Urinary bladder (tissue), 4 donors: Measurements from ENCODE around the gene OR52E6. TPM values are rescaled to one million over a fixed set of nuclear protein-coding genes. Genes with fewer than 3 reads are reported as not detected.

Experiments
- DNase-seq: peaks from one replicate; pipeline ENCODE4 v3.0.0-alpha.2; 2015; ENCODE audit errors: extremely low spot score
- H3K27ac ChIP-seq: one replicate; pipeline ENCODE4 v1.5.1; 2013; ENCODE audit warnings: low read depth, mild to moderate bottlenecking, moderate library complexity
- H3K36me3 ChIP-seq: one replicate; pipeline ENCODE4 v1.6.1; 2013; ENCODE audit warnings: mild to moderate bottlenecking, moderate library complexity; ENCODE audit not compliant: insufficient read depth
- H3K4me1 ChIP-seq: one replicate; pipeline ENCODE4 v1.6.1; 2013; ENCODE audit warnings: mild to moderate bottlenecking, moderate library complexity; ENCODE audit not compliant: insufficient read depth
- H3K4me3 ChIP-seq: one replicate; pipeline ENCODE4 v1.5.1; 2013; ENCODE audit warnings: low read depth, low read length
- WGBS: extraction: QIAGEN DNeasy Blood & Tissue Kit; methylation state at CpG from one replicate; pipeline ENCODE4 v1.1.7; 2013; 5-methylcytosine and 5-hydroxymethylcytosine counted together
- polyA plus RNA-seq: library from polyadenylated mRNA; stranded (reverse); fragments of 200-250 nt; gene quantifications from one replicate; pipeline ENCODE4 v1.2.3, GENCODE V29; 2013
- total RNA-seq: library from RNA; depleted of rRNA; stranded (reverse); fragments of >200 nt; gene quantifications from one replicate; pipeline ENCODE4 v1.2.3, GENCODE V29; 2014
- donor health status: healthy with polysubstance abuse.
- donor health status: healthy.

The OR52E6 gene
- total and polyA plus RNA-seq, 2 donors = not detected

DNA sequence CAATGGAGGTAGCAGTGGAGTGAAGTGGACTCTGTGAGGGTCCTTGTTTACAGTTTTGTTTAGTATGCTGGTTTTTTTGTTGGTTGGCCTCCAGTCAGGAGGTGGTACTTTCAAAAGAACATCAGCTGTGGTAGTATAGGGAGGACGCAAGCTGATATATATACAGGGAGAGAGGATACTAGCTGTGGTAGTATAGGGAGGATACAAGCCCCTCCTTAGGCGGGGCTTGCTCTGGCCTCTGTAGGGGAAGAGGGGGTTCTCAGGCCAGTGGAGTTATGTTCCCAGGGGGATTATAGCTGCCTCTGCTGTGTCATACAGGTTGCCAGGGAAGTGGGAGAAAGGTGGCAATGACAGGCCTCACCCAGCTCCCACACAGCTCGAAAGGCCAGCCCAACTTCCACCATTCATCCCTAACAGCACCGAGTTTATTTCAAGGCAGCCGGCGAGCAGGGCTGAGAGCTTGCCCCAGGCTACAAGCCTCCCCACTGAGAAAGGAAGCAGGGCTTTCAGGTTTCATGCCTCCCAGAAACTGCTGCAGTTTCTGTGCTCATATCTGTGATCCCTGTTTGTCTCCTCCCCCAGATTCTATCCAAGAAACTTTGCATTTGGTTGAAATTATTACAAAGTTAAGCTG is 10.4 kb downstream of the OR52E6 start:
- DNase-seq = no peak
- 71% methylated on average over 6 of the region's 6 CpGs for WGBS
- no peaks in the 10 kb centered on the region for H3K36me3 ChIP-seq
- H3K27ac ChIP-seq = no peak overlapping the region
- no peaks in the 10 kb centered on the region for H3K4me1 ChIP-seq
- H3K4me3 ChIP-seq = no peak overlapping the region

DNA sequence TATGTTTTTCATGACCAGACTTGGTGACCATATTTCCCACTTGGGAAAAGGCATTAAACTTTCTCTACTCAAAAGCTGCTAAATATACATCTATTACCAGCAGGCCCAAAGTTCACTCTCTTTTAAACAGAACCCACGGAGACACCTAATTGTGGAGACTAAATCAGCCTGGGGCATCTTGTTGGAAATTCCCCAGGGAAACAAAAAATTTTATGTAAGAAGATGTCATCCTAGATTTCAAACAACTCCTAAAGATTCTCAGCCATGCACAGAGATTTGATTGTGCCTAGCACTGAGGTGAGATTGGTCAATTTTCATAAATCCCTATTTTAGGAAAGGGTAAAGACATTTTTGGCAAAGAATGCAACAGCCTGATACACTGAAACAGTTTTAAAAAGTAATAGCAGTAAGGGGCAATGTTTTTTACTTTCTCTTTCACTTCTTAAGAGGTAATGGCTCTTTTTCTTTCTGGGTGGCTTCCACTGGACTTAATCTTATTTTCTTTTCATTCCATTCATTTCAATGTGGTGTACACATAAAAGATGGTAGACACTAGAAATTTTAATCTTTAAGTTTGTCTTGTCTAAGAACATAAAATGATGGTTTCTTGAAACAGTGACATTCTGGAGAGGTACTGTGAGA is 23.3 kb downstream of the OR52E6 start:
- 52% methylated on average over 1 of the region's 1 CpG for WGBS
- H3K4me1 ChIP-seq = no peaks in the 10 kb centered on the region
- no peaks in the 10 kb centered on the region for H3K36me3 ChIP-seq
- no peak overlapping the region for H3K4me3 ChIP-seq
- no peak overlapping the region for H3K27ac ChIP-seq
- DNase-seq = no peak

DNA sequence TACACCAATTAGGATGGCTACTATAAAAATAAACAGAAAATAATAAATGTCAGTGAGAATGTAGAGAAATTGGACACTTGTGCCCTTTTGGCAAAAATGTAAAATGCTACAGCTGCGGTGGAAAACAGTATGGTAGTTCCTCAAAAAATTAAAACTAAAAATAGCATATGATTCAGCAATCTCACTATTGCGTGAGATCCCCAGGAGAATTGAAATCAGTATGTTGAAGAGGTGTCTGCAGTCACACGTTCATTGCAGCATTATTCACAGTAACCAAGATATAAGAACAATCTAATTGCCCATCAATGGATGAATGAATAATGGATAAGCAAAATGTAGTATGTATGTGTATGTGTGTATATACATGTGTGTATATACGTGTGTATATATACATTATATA is 26.2 kb downstream of the OR52E6 start:
- 59% methylated on average over 4 of the region's 4 CpGs for WGBS
- Histone ChIP-seq H3K4me3 (no peak overlapping the region), H3K4me1 (no peaks in the 10 kb centered on the region), H3K27ac (no peak overlapping the region), H3K36me3 (no peaks in the 10 kb centered on the region)
- no peak for DNase-seq

DNA sequence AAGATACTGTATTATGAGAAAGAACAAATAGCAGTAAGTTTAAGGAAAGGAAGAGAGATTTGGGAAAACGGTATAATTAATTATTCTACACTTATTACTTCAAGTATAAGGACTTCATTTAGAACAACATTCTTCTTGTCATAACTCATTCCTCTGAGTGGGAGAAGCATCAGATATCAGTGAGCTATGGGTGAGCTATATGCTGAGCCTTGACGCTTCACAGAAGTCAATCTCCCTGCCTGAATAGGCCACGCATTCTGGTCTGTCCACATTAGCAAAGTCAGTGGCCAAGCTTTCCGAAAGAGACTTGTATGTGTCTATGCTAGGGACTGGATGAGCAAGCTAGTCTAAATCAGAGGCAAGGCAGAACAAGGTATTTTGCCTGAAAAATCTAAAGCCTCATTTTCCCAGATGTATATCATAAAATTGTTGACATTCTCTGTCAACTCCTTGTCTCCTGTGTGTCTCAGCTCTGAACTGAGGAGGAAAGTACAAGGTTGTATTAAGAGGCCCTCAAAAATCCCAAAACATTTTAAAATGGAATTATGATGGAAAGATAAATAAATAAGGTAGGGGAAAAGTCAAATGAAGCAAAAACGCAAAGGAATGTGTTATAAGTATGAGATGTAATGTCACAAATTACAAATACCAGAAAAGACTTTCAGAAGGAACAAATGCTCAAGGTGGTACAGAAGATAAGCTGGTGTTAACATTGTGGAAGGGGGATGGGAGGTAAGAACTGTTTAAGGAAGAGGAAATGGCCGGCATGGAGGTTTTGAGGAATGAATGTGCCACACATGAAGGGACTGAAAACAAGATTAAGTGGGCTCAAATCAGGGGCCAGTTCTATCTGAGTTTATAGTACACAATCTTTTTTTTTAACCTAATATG is 31.5 kb downstream of the OR52E6 start:
- Histone ChIP-seq H3K4me3 (no peak overlapping the region), H3K4me1 (no peaks in the 10 kb centered on the region), H3K27ac (no peak overlapping the region), H3K36me3 (no peaks in the 10 kb centered on the region)
- 72% methylated on average over 6 of the region's 6 CpGs for WGBS
- no peak for DNase-seq

DNA sequence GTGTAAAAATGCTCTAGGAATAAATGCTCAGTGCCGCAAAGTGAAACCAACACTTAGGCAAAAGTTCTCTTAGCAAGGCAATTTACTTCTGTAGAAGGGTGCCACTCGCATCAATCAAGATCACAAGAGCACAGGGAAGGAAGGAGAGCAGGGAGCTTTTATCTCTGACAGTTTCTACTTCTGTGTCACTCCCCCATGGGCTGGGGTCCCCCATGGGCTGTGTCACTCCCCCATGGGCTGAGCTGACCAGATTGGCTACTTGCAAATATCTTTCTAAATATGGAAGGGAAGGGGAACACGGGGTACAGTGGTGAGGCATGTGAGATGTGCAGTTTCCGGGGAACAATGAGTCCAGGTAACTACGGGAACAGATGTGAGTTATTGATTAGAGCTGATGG is 32.6 kb downstream of the OR52E6 start:
- peak overlapping the region; percentile 32 for H3K4me3 ChIP-seq
- DNase-seq = no peak
- H3K36me3 ChIP-seq = no peaks in the 10 kb centered on the region
- no peak overlapping the region for H3K27ac ChIP-seq
- 56% methylated on average over 5 of the region's 5 CpGs for WGBS
- H3K4me1 ChIP-seq = no peaks in the 10 kb centered on the region

DNA sequence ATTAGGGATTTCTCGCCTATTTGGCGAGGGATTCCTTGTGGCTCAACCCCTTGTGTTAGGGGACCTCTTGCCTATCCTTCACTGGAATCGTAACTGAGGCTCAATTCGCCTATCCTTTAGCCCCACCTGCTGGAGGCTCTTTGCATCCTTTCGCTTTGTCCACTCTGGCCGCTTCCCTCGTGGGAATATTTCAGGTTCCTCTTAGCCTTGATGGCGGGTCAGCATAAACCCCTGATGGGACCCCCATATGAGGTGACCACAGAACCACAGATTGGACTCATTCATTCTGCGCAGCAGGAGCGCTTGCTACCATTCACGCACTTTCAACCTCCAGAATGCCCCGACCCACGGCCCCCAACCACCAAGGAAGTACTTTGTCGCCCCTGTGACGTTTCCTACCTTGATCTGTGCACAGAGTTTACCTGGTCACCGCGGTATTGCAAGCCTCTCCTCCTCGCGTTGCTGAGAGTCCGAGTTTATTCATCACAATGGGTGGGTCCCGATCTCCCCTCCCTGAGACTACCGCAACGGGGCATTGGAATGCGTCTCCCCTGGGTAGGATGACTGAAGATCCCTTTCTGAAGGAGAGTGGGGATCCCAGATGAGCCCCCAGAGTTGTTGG is 33.1 kb downstream of the OR52E6 start, which contains the start of gene OR52N2:
Gene OR52N2, plus strand, starts transcription at position 425 of the 622 bp plus-strand sequence. CDS start 11,412 bp downstream, outside the sequence.
- peak; percentile 41 for DNase-seq

DNA sequence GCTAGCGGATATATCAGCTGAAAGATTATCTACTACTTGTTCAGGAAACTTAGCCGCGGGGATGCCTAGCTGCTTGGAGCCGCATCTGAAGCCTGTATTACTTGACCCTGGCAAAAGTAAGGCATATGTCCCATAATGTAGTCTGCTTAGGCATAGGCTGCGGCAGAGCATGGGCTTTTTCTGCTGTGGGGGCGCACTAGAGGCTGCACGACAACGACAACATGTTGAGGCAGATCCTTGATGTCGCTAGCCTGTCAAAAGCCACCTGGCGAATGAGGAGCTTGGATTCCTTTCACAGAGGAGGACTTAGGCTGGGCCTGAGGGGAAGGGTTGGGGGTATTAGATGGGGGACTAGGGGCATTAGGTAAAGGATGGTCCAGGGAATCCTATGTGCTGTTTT is 34.1 kb downstream of the OR52E6 start:
- Histone ChIP-seq H3K27ac (no peak overlapping the region), H3K4me3 (no peak overlapping the region), H3K4me1 (no peaks in the 10 kb centered on the region), H3K36me3 (no peaks in the 10 kb centered on the region)
- no peak for DNase-seq
- 57% methylated on average over 10 of the region's 10 CpGs for WGBS

More for the DNA sequence above, 33.1 kb downstream of the OR52E6 start, which contains the start of gene OR52N2:
- Histone ChIP-seq H3K27ac (no peak within 1 kb of the TSS), H3K4me3 (peak within 1 kb of the TSS; percentile 32), H3K4me1 (no peaks in the 10 kb centered on the region), H3K36me3 (no peaks in the 10 kb centered on the region)
- 9% methylated on average over 24 of the region's 24 CpGs for WGBS

DNA sequence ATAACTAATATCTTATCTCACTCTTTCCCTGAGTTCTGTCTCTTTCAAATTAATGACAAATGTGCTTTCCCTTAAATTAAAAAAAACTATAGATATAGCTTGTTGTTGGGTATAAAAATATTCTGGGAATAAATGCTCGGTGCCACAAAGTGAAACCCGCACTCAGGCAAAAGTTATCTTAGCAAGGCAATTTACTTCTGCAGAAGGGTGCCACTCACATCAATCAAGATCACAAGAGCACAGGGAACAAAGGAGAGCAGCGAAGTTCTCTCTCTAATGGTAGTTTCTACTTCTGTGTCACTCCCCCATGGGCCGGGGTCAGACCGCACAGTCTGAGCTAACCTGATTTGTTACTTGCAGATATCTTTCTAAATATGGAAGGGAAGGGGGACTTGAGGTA is 37.7 kb downstream of the OR52E6 start:
- no peaks in the 10 kb centered on the region for H3K36me3 ChIP-seq
- 92% methylated on average over 5 of the region's 5 CpGs for WGBS
- no peak for DNase-seq
- H3K27ac ChIP-seq = no peak overlapping the region
- no peaks in the 10 kb centered on the region for H3K4me1 ChIP-seq
- H3K4me3 ChIP-seq = no peak overlapping the region

DNA sequence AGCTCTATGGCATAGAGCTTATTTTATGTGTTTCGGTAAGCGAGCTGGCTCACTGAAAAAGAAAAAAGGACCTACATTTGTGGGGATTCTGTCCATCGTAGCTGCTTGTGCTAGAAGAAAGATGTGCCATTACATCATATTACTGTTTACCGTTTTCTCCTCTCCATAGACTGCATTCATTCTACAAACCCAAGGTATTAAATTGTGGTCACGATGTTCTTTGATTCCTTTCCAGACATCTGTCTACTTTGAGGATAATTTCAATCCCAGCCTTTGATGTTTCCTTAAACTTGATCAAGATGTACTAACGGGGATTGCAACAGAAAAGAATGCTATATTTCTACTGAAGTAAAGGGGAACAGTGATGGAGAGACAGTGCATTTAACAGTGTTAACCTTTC is 45.2 kb downstream of the OR52E6 start:
- 88% methylated on average over 6 of the region's 6 CpGs for WGBS
- no peak for DNase-seq
- Histone ChIP-seq H3K4me3 (no peak overlapping the region), H3K4me1 (no peaks in the 10 kb centered on the region), H3K36me3 (no peaks in the 10 kb centered on the region), H3K27ac (no peak overlapping the region)

DNA sequence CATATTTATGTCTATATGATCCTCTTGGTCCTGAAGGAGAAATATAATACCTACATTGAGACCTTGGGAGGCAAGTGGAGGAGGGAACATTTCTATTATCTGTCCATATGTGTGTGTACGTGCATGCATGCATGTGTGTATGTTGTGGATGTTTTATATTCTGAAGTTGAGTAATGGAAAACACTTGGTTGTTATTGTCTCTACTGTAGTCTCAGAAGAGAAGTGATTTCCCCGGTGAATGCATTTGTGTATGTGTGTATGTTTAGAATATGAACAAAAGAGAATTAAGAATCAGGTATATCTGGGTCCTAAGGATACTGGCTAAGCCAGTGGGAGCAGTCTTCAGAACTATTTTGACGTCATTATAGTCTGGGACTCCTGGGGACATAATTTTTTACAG is 50.5 kb downstream of the OR52E6 start, which contains the start of gene OR52N1:
Gene OR52N1, minus strand, starts transcription at position 101 of the 400 bp plus-strand sequence. CDS start 2,449 bp downstream, outside the sequence.
- no peak within 1 kb of the TSS for H3K4me3 ChIP-seq
- H3K27ac ChIP-seq = no peak within 1 kb of the TSS
- no peaks in the 10 kb centered on the region for H3K4me1 ChIP-seq
- no peaks in the 10 kb centered on the region for H3K36me3 ChIP-seq
- 76% methylated on average over 3 of the region's 3 CpGs for WGBS
- no peak for DNase-seq

Other genes with a start within 250 kb of the OR52E6 start
- gene TRIM6, start 245.3 kb downstream of the OR52E6 start, total RNA-seq = 5.5 TPM
- 4.1 TPM for gene TRIM6, start 245.3 kb downstream of the OR52E6 start, polyA plus RNA-seq
- 17.1 TPM for gene TRIM34, start 216.9 kb downstream of the OR52E6 start, total RNA-seq
- gene TRIM34, start 216.9 kb downstream of the OR52E6 start, polyA plus RNA-seq = 6.1 TPM
- 39.6 TPM for gene TRIM5, start 156.8 kb downstream of the OR52E6 start, total RNA-seq
- gene TRIM5, start 156.8 kb downstream of the OR52E6 start, polyA plus RNA-seq = 11.1 TPM
- 49.1 TPM for gene TRIM22, start 152.1 kb downstream of the OR52E6 start, total RNA-seq
- 33.3 TPM for gene TRIM22, start 152.1 kb downstream of the OR52E6 start, polyA plus RNA-seq
- gene OR56B1, start 105.4 kb downstream of the OR52E6 start, total RNA-seq = 0.11 TPM
- not detected for gene OR56B1, start 105.4 kb downstream of the OR52E6 start, polyA plus RNA-seq
- gene OR52N4, start 87.7 kb downstream of the OR52E6 start, total RNA-seq = not detected
- gene OR52N4, start 87.7 kb downstream of the OR52E6 start, polyA plus RNA-seq = 0.20 TPM
- not detected for gene OR52N5, start 58.5 kb downstream of the OR52E6 start, total RNA-seq
- not detected for gene OR52N5, start 58.5 kb downstream of the OR52E6 start, polyA plus RNA-seq
- not detected for gene OR52N1, start 50.6 kb downstream of the OR52E6 start, total RNA-seq
- gene OR52N1, start 50.6 kb downstream of the OR52E6 start, polyA plus RNA-seq = not detected
- gene OR52N2, start 33.0 kb downstream of the OR52E6 start, total RNA-seq = not detected
- not detected for gene OR52N2, start 33.0 kb downstream of the OR52E6 start, polyA plus RNA-seq
- not detected for gene OR52E8, start 15.8 kb upstream of the OR52E6 start, total RNA-seq
- gene OR52E8, start 15.8 kb upstream of the OR52E6 start, polyA plus RNA-seq = not detected
- gene OR52E4, start 38.7 kb upstream of the OR52E6 start, total RNA-seq = not detected
- not detected for gene OR52E4, start 38.7 kb upstream of the OR52E6 start, polyA plus RNA-seq
- not detected for gene OR52E5, start 51.3 kb upstream of the OR52E6 start, total RNA-seq
- not detected for gene OR52E5, start 51.3 kb upstream of the OR52E6 start, polyA plus RNA-seq
- not detected for gene OR56A3, start 100.4 kb upstream of the OR52E6 start, total RNA-seq
- gene OR56A3, start 100.4 kb upstream of the OR52E6 start, polyA plus RNA-seq = not detected
- gene OR56A5, start 126.6 kb upstream of the OR52E6 start, total RNA-seq = not detected
- not detected for gene OR56A5, start 126.6 kb upstream of the OR52E6 start, polyA plus RNA-seq
- not detected for gene OR52L1, start 145.1 kb upstream of the OR52E6 start, total RNA-seq
- not detected for gene OR52L1, start 145.1 kb upstream of the OR52E6 start, polyA plus RNA-seq
- not detected for gene OR56A4, start 165.0 kb upstream of the OR52E6 start, total RNA-seq
- not detected for gene OR56A4, start 165.0 kb upstream of the OR52E6 start, polyA plus RNA-seq
- gene OR56A1, start 188.9 kb upstream of the OR52E6 start, total RNA-seq = 0.05 TPM
- gene OR56A1, start 188.9 kb upstream of the OR52E6 start, polyA plus RNA-seq = not detected